Colonic mucosa (tissue), 4 donors: Measurements from ENCODE around the gene HPS1. TPM values are rescaled to one million over a fixed set of nuclear protein-coding genes. Genes with fewer than 3 reads are reported as not detected.
A peak's percentile ranks its signal among the peaks of the same experiment; 100 is the strongest.

Source experiments
- DNase-seq: peaks from one replicate; pipeline ENCODE4 v3.0.0-alpha.2; 2020
- H3K27ac ChIP-seq: fragments of 200-600 bp; one replicate; pipeline ENCODE4 v1.8.0; 2021
- H3K27me3 ChIP-seq: fragments of 200-600 bp; one replicate; pipeline ENCODE4 v1.8.0; 2021
- H3K36me3 ChIP-seq: fragments of 200-600 bp; one replicate; pipeline ENCODE4 v1.8.0; 2021
- H3K4me1 ChIP-seq: fragments of 200-600 bp; one replicate; pipeline ENCODE4 v1.8.0; 2021; ENCODE audit warnings: mild to moderate bottlenecking
- H3K4me3 ChIP-seq: fragments of 200-600 bp; one replicate; pipeline ENCODE4 v1.8.0; 2021
- H3K9ac ChIP-seq, 2 donors: one replicate each; pipeline ENCODE4 v1.7.0; 2013; ENCODE audit warnings: control low read depth in 2 of 2, low read depth in 2 of 2, low read length in 2 of 2
- H3K9me3 ChIP-seq: fragments of 200-600 bp; one replicate; pipeline ENCODE4 v1.8.0; 2021
- intact Hi-C: fragments of 100-400 bp; cut with DNase I; formaldehyde crosslinking; loops from one replicate; pipeline ENCODE4 v1.14.1; 2022
- total RNA-seq, 2 donors: library from RNA; stranded (reverse); fragmentation: NEBNext Ultra II Directional in 1 of 2; extraction: Animal tissue kit (Norgen Biotek cat#: 25700) in 1 of 2; gene quantifications; one replicate each; pipeline ENCODE4 v1.2.1, GENCODE V29; 2021
- TF ChIP-seq, protein P1 (sequence below): fragments of 200-600 bp; IDR thresholded peaks from one replicate; pipeline ENCODE4 v1.8.0; 2022; ENCODE audit warnings: antibody characterized with exemption, mild to moderate bottlenecking
- donor health status: healthy.
- donor health status: DM: no; HTN: no; CAD: no.
- donor health status: DM: no; HTN: no; CAD: no.

Gene HPS1
- total RNA-seq, 2 donors from 2014 or later, result 69.5 to 72.2 TPM

- intact Hi-C loops, result no loop called here
- H3K4me3 ChIP-seq, result no peak overlapping the region
- no peak for DNase-seq
- peaks cover 13% of the 10 kb centered on the region for H3K36me3 ChIP-seq
- H3K27ac ChIP-seq, result no peak overlapping the region
- no peaks in the 10 kb centered on the region for H3K27me3 ChIP-seq
- H3K4me1 ChIP-seq, result peaks cover 4% of the 10 kb centered on the region
- no peak overlapping the region for H3K9ac ChIP-seq
- H3K9me3 ChIP-seq, result no peaks in the 10 kb centered on the region
- TF ChIP-seq, protein P1, sequence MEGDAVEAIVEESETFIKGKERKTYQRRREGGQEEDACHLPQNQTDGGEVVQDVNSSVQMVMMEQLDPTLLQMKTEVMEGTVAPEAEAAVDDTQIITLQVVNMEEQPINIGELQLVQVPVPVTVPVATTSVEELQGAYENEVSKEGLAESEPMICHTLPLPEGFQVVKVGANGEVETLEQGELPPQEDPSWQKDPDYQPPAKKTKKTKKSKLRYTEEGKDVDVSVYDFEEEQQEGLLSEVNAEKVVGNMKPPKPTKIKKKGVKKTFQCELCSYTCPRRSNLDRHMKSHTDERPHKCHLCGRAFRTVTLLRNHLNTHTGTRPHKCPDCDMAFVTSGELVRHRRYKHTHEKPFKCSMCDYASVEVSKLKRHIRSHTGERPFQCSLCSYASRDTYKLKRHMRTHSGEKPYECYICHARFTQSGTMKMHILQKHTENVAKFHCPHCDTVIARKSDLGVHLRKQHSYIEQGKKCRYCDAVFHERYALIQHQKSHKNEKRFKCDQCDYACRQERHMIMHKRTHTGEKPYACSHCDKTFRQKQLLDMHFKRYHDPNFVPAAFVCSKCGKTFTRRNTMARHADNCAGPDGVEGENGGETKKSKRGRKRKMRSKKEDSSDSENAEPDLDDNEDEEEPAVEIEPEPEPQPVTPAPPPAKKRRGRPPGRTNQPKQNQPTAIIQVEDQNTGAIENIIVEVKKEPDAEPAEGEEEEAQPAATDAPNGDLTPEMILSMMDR, result no peak
Measured at GRCh38 chr10:98418665-98419468, 27.9 kb downstream of the HPS1 start.

GRCh38 chr10:98417973-98418664 is 28.6 kb downstream of the HPS1 start:
- intact Hi-C loops, result no loop called here
- H3K4me1 ChIP-seq, result peaks cover 4% of the 10 kb centered on the region
- H3K9ac ChIP-seq, result no peak overlapping the region
- no peak for DNase-seq
- no peak overlapping the region for H3K4me3 ChIP-seq
- TF ChIP-seq, protein P1, result no peak
- peaks cover 13% of the 10 kb centered on the region for H3K36me3 ChIP-seq
- no peak overlapping the region for H3K27ac ChIP-seq
- no peaks in the 10 kb centered on the region for H3K27me3 ChIP-seq
- H3K9me3 ChIP-seq, result no peaks in the 10 kb centered on the region

DNA sequence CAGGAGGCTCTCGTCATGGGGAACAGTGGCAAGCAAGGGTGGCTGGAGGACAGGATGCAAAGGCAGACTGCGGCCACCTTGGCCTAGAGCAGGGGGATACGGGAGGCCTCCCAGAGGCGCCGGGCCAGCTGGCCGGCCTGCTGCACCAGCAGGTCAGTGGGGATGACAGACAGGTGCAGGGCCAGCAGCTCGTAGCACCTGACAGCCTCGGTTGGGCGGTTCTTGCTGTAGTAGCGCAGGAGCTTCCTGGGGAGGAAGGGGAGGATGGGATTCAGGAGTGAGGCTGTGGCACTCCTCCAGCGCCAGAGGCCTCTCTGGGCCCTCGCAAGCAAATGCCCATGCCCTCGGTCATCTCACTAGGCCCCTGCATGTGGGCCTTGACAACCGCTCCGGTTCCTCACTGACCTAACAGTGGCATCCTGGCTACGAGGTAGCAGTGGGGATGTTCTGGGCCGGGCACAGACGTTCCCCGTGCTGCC is 29.2 kb downstream of the HPS1 start:
- DNase-seq, result no peak
- intact Hi-C loops, result no loop called here
- no peak overlapping the region for H3K4me3 ChIP-seq
- H3K9me3 ChIP-seq, result no peaks in the 10 kb centered on the region
- no peaks in the 10 kb centered on the region for H3K27me3 ChIP-seq
- H3K27ac ChIP-seq, result no peak overlapping the region
- TF ChIP-seq, protein P1, result no peak
- H3K4me1 ChIP-seq, result peaks cover 4% of the 10 kb centered on the region
- H3K9ac ChIP-seq, result no peak overlapping the region
- peaks cover 13% of the 10 kb centered on the region for H3K36me3 ChIP-seq

GRCh38 chr10:98416606-98417388 is 29.9 kb downstream of the HPS1 start:
- DNase-seq, result no peak
- TF ChIP-seq, protein P1, result no peak

DNA sequence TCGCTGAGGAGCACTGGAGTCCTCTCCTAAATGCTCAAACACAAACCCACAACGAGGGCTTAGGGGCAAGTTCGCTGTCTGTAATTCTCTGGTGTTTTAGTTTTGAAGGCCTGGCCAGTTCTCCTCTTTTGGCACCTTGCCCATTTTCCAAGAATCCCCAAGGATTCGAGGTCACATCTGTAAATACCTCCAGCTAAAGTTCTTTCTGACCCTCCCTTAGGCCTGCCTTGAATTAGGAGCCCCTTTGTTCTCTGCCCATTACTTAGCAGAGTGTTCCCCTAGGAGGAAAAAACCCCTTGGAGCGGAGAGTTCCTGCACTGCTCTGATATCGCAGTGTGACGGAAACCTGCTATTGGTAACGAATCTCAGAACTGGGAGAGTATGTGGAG is 31.0 kb downstream of the HPS1 start:
- no peak overlapping the region for H3K27ac ChIP-seq
- no peak overlapping the region for H3K4me3 ChIP-seq
- peak overlapping the region in 1 of 2 donors; percentile 41 for H3K9ac ChIP-seq
- DNase-seq, result no peak
- peaks cover 13% of the 10 kb centered on the region for H3K36me3 ChIP-seq
- intact Hi-C loops, result no loop called here
- H3K9me3 ChIP-seq, result no peaks in the 10 kb centered on the region
- TF ChIP-seq, protein P1, result no peak
- H3K4me1 ChIP-seq, result peaks cover 4% of the 10 kb centered on the region
- H3K27me3 ChIP-seq, result no peaks in the 10 kb centered on the region

More at GRCh38 chr10:98416606-98417388, 29.9 kb downstream of the HPS1 start:
- Histone ChIP-seq H3K27ac (no peak overlapping the region), H3K4me1 (peaks cover 4% of the 10 kb centered on the region), H3K27me3 (no peaks in the 10 kb centered on the region), H3K4me3 (no peak overlapping the region), H3K9me3 (no peaks in the 10 kb centered on the region), H3K9ac (no peak overlapping the region), H3K36me3 (peaks cover 13% of the 10 kb centered on the region)
- intact Hi-C loops, result no loop called here
